Breast epithelium (tissue), 3 donors: ENCODE results near the gene PLPP7.

Experiments used
- CTCF ChIP-seq, 3 donors: fragments of 450-650 bp; IDR thresholded peaks; one replicate each; pipeline ENCODE4 v1.5.1; 2016 to 2017; ENCODE audit warnings: antibody characterized with exemption in 3 of 3, mild to moderate bottlenecking in 3 of 3, moderate library complexity in 3 of 3
- POLR2A ChIP-seq: fragments of 450-650 bp; IDR thresholded peaks from one replicate; pipeline ENCODE4 v1.6.1; 2016; ENCODE audit warnings: antibody characterized with exemption, mild to moderate bottlenecking, moderate library complexity

- no peak for TF ChIP-seq CTCF (IDR thresholded peaks at IDR 0.05)
- TF ChIP-seq POLR2A = no peak
Measured at GRCh38 chr9:131279863-131280570, 9.5 kb upstream of the PLPP7 start.
